GM19238 (cell line): ENCODE measurements around the gene SOWAHC.

Experiments
- DNase-seq: peaks from one replicate; pipeline ENCODE4 v3.0.0; 2011; ENCODE audit warnings: low spot score; ENCODE audit not compliant: insufficient read length

The SOWAHC gene

GRCh38 chr2:109645412-109646184 lies 31.4 kb downstream of the SOWAHC start:
- no peak for DNase-seq

GRCh38 chr2:109646961-109647360 lies 32.8 kb downstream of the SOWAHC start:
- no peak for DNase-seq

DNA sequence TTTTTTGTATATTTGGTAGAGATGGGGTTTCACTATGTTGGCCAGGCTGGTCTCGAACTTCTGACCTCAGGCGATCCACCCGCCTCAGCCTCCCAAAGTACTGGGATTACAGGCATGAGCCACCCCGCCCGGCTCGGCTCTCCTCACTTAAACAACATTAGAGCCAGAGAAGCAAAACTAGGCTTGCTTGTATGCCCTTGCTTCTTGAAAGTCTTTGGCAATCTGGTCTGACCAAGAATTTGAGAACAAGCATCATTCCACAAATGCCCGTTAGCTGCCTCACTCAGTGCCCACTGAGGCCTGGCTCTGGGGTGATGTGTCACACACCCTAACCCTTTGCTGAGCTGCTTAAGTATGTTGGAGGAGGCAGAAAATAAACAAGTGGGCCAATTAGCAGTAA lies 33.5 kb downstream of the SOWAHC start:
- DNase-seq, result no peak

- no peak for DNase-seq
Measured at GRCh38 chr2:109648041-109648527, 33.9 kb downstream of the SOWAHC start.

DNA sequence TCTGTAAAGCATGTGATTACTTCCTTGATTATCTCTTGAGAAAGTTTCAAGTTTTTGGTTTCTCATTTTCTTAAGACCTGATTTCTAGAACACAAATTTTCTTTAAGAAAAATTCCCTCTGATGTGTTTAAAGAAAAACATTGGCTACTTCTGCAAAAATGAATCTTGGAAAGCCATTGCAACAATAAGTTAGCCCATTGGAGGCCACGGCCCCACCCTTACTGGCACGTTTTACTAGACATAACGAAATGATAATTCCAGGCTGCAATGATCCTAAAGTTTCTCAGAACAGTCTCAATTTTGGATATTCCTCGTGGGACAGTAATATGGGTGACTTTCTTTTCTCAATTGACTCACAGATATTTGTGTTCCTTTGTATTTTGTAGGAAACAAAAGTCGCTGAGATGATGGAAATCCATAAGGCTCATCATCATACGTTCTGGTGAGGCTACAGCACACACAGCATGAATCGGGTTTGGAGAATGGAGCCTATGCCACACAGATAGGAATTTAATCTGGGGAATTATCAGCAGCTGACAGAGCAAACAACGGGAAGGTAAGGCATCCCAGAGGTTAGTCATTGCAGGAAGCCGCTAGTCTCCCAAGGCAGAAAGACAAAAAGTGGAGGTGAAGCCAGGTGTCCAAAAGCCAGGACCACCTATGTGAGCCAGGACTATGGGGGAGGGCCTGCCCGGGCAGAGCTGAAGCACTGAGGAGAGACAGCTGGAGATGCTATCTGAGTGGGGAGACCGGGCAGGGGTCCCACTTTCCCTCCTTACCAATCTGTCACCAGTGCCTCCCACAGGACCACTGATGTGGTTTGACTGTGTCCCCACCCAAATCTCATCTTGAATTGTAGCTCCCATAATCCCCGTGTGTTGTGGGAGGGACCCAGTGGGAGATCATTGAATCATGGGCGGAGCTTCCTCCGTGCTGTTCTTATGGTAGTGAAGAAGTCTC lies 35.9 kb downstream of the SOWAHC start:
- no peak for DNase-seq

- no peak for DNase-seq
Measured at GRCh38 chr2:109654326-109655050, 40.3 kb downstream of the SOWAHC start.

- no peak for DNase-seq
Measured at GRCh38 chr2:109655287-109655686, 41.1 kb downstream of the SOWAHC start.

GRCh38 chr2:109659396-109660045 lies 45.4 kb downstream of the SOWAHC start:
- DNase-seq, result no peak

DNA sequence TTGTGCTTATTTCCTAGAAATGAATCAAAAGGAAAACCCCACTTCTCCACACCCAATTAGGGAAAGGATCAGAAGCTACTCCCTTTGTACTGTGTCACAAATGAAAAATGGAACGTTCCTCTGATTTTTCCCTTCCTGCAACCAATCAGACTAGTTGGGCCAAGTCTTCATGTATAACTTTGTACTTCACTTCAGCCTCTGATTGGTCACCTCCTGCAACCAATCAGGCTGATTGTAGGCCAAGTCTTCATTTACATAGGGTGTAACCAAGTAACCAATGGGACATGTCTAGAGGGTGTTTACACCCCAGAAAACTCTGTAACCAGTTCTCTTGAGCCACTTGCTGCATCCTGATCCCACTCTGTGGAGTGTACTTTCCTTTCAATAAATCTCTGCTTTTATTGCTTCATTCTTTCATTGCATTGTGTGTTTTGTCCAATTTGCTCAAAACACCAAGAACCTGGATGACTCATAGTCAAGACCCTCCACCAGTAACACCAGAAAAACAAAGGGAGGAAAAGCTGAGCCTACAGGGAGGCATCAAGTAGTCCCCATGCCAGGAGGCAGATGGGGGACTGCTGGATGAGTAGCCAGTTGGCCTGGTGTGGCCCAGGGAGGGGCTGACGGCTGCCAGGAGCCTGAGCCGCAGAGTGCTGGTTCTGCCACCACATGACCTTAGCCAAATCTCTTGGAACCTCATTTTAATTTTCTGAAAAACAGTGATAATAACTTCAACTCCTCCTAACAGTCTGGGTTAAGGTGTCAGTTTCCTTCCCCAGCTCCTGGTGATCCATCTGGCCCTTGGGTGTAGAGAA lies 46.1 kb downstream of the SOWAHC start:
- no peak for DNase-seq

- no peak for DNase-seq
Measured at GRCh38 chr2:109662889-109663288, 48.7 kb downstream of the SOWAHC start.

DNA sequence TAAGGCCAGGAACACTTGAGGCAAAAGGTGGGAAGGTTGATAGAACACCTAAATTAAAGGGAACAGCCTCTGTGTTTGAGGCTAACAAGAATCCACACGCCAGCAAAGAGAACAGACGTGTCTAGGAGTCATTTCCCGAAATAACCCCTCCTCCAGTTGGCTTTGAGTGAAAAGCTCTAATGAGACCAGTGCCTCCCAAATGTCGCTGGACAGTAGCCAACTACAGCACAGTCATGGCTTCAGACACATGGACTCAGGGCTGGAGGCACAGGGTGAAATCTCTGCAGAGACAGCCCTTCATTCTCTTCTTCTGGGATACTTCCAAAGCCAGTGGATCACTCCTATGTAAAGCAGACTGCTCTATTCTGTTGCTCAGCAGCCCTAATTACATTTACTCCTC lies 49.6 kb downstream of the SOWAHC start:
- DNase-seq, result no peak

DNA sequence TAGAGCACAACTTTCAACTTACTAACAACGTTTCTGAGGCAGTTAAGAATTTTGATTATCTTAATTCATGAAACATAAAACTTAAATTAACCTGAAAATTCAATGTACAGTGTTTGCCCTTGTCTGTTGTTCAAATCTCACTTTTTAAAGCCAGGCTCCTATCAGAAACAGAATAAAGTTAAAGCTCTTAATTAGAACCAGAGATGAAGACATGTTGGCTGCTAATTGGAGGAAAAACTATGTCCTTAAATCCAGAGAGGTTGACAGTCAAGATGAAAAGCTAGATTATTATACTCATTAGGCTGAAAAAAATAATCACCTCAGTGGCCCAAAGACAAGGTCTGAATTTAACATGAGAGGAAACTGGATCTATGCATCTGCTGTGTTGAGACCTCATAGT lies 52.3 kb downstream of the SOWAHC start:
- DNase-seq, result no peak
